Activated CD4-positive, alpha-beta memory T cell treated with anti-CD3 and anti-CD28 coated beads for 36 hours (primary cell): ENCODE measurements around the gene SLC41A3. TPM values are rescaled to one million over a fixed set of nuclear protein-coding genes. Genes with fewer than 3 reads are reported as not detected.
"Not testable (repeated sequence)": the region's sequence is repeated elsewhere in the genome, so short reads cannot be mapped to it uniquely, and the experiment has no call there.

Source experiments
- CTCF ChIA-PET: fragments of 350-600 bp; sonication (Branson Sonifier 250); formaldehyde crosslinking; loops from one replicate; lab custom pipeline; 2021; ENCODE audit warnings: antibody characterized with exemption, inconsistent platforms; lab: Charles Lee
- POLR2A ChIA-PET: fragments of 350-600 bp; sonication (Branson Sonifier 250); formaldehyde crosslinking; loops from one replicate; lab custom pipeline; 2021; ENCODE audit warnings: antibody characterized with exemption; lab: Charles Lee
- DNase-seq: peaks from one replicate; pipeline ENCODE4 v3.0.0-alpha.2; 2020
- H3K27ac Mint-ChIP-seq: one replicate; pipeline ENCODE4 v1.8.0; 2021; ENCODE audit warnings: mixed read lengths
- H3K27me3 Mint-ChIP-seq: one replicate; pipeline ENCODE4 v1.8.0; 2021; ENCODE audit warnings: mixed read lengths
- H3K36me3 Mint-ChIP-seq: one replicate; pipeline ENCODE4 v1.8.0; 2021; ENCODE audit warnings: mixed read lengths
- H3K4me1 Mint-ChIP-seq: one replicate; pipeline ENCODE4 v1.8.0; 2021; ENCODE audit warnings: low read depth, mixed read lengths
- H3K4me3 Mint-ChIP-seq: one replicate; pipeline ENCODE4 v1.8.0; 2021; ENCODE audit warnings: mild to moderate bottlenecking, mixed read lengths
- H3K9me3 Mint-ChIP-seq: one replicate; pipeline ENCODE4 v1.8.0; 2021; ENCODE audit warnings: mixed read lengths
- intact Hi-C: fragments of 100-400 bp; cut with micrococcal nuclease; formaldehyde crosslinking; loops from one replicate; pipeline ENCODE4 v1.15.1; 2023
- total RNA-seq, 2 experiments: library from RNA; stranded (reverse); gene quantifications; one replicate each; pipeline ENCODE4 v1.2.3, GENCODE V29; 2021

Gene SLC41A3
- total RNA-seq, 2 experiments from 2014 or later, result 26.3 to 27.3 TPM

GRCh38 chr3:125975245-125976002, 108.5 kb downstream of the SLC41A3 start:
- H3K9me3 Mint-ChIP-seq, H3K27me3 Mint-ChIP-seq, H3K4me3 Mint-ChIP-seq, intact Hi-C loops, CTCF ChIA-PET, H3K36me3 Mint-ChIP-seq, H3K4me1 Mint-ChIP-seq, H3K27ac Mint-ChIP-seq, DNase-seq, POLR2A ChIA-PET: not testable (repeated sequence)

- intact Hi-C loops, H3K36me3 Mint-ChIP-seq, H3K27ac Mint-ChIP-seq, POLR2A ChIA-PET, H3K4me1 Mint-ChIP-seq, H3K9me3 Mint-ChIP-seq: not testable (repeated sequence)
- CTCF ChIA-PET, result interaction anchor here (0.8 to 1.1 kb wide), 5 partner anchors 8 to 43 kb away, joined by 3 to 4 read pairs (median 4); no protein-coding TSS in a partner anchor
- DNase-seq, result peak; percentile 39
- Mint-ChIP-seq H3K4me3 (peak overlapping the region; percentile 29), H3K27me3 (peaks cover 12% of the 10 kb centered on the region)
Measured at GRCh38 chr3:125971997-125972944, 111.7 kb downstream of the SLC41A3 start.

- CTCF ChIA-PET, POLR2A ChIA-PET, DNase-seq, H3K36me3 Mint-ChIP-seq, intact Hi-C loops, H3K9me3 Mint-ChIP-seq, H3K27ac Mint-ChIP-seq, H3K4me1 Mint-ChIP-seq: not testable (repeated sequence)
- Mint-ChIP-seq H3K4me3 (peak within 1 kb of the TSS; percentile 22), H3K27me3 (peaks cover 12% of the 10 kb centered on the region)
Measured at GRCh38 chr3:125968701-125969592, 115.0 kb downstream of the SLC41A3 start, which contains the start of gene ROPN1B. Gene ROPN1B (plus strand): TSS chr3:125969178. CDS start chr3:125972055, 2,877 bp downstream.

GRCh38 chr3:125968121-125968520, 115.8 kb downstream of the SLC41A3 start:
- POLR2A ChIA-PET, CTCF ChIA-PET, H3K27ac Mint-ChIP-seq, DNase-seq, H3K4me3 Mint-ChIP-seq, H3K4me1 Mint-ChIP-seq, H3K9me3 Mint-ChIP-seq, intact Hi-C loops, H3K36me3 Mint-ChIP-seq: not testable (repeated sequence)
- peaks cover 12% of the 10 kb centered on the region for H3K27me3 Mint-ChIP-seq

- H3K36me3 Mint-ChIP-seq, result no peaks in the 10 kb centered on the region
- H3K27me3 Mint-ChIP-seq, result peaks cover 9% of the 10 kb centered on the region
- H3K4me1 Mint-ChIP-seq, result peaks cover 5% of the 10 kb centered on the region
- DNase-seq, result no peak
- POLR2A ChIA-PET, result no interaction called here
- H3K9me3 Mint-ChIP-seq, result no peaks in the 10 kb centered on the region
- CTCF ChIA-PET, result no interaction called here
- no peak overlapping the region for H3K27ac Mint-ChIP-seq
- intact Hi-C loops, result no loop called here
- no peak overlapping the region for H3K4me3 Mint-ChIP-seq
Measured at GRCh38 chr3:125967156-125967555, 116.8 kb downstream of the SLC41A3 start.

- peaks cover 3% of the 10 kb centered on the region for H3K27me3 Mint-ChIP-seq
- CTCF ChIA-PET, result no interaction called here
- POLR2A ChIA-PET, result no interaction called here
Measured at GRCh38 chr3:125965505-125965904, 118.4 kb downstream of the SLC41A3 start.

GRCh38 chr3:125963834-125964233, 120.1 kb downstream of the SLC41A3 start:
- H3K36me3 Mint-ChIP-seq, H3K27ac Mint-ChIP-seq, H3K4me3 Mint-ChIP-seq, POLR2A ChIA-PET, intact Hi-C loops, H3K4me1 Mint-ChIP-seq, DNase-seq, H3K27me3 Mint-ChIP-seq, CTCF ChIA-PET, H3K9me3 Mint-ChIP-seq: not testable (repeated sequence)

More at GRCh38 chr3:125965505-125965904, 118.4 kb downstream of the SLC41A3 start:
- H3K36me3 Mint-ChIP-seq, result no peaks in the 10 kb centered on the region
- H3K4me1 Mint-ChIP-seq, result peaks cover 1% of the 10 kb centered on the region
- no peak for DNase-seq
- no peaks in the 10 kb centered on the region for H3K9me3 Mint-ChIP-seq
- no peak overlapping the region for H3K4me3 Mint-ChIP-seq
- intact Hi-C loops, result no loop called here
- H3K27ac Mint-ChIP-seq, result no peak overlapping the region

- CTCF ChIA-PET, result no interaction called here
Measured at GRCh38 chr3:125961289-125961589, 122.7 kb downstream of the SLC41A3 start.

GRCh38 chr3:125960456-125961288, 123.3 kb downstream of the SLC41A3 start:
- Mint-ChIP-seq H3K36me3 (peaks cover 2% of the 10 kb centered on the region), H3K27ac (no peak overlapping the region), H3K9me3 (peaks cover 2% of the 10 kb centered on the region), H3K4me1 (no peaks in the 10 kb centered on the region), H3K27me3 (peaks cover 20% of the 10 kb centered on the region), H3K4me3 (no peak overlapping the region)
- CTCF ChIA-PET, result no interaction called here
- POLR2A ChIA-PET, result no interaction called here
- intact Hi-C loops, result no loop called here
- DNase-seq, result no peak

More at GRCh38 chr3:125961289-125961589, 122.7 kb downstream of the SLC41A3 start:
- Mint-ChIP-seq H3K36me3 (peaks cover 2% of the 10 kb centered on the region), H3K9me3 (peaks cover 2% of the 10 kb centered on the region), H3K4me3 (no peak overlapping the region), H3K4me1 (no peaks in the 10 kb centered on the region), H3K27me3 (peaks cover 16% of the 10 kb centered on the region), H3K27ac (no peak overlapping the region)
- POLR2A ChIA-PET, result no interaction called here
- intact Hi-C loops, result no loop called here
- DNase-seq, result no peak

- intact Hi-C loops, result no loop called here
- Mint-ChIP-seq H3K4me3 (no peak overlapping the region), H3K9me3 (peaks cover 2% of the 10 kb centered on the region), H3K27me3 (peaks cover 22% of the 10 kb centered on the region), H3K36me3 (peaks cover 2% of the 10 kb centered on the region), H3K4me1 (no peaks in the 10 kb centered on the region), H3K27ac (no peak overlapping the region)
- DNase-seq, result no peak
- ChIA-PET POLR2A (no interaction called here), CTCF (no interaction called here)
Measured at GRCh38 chr3:125960066-125960424, 123.9 kb downstream of the SLC41A3 start.

GRCh38 chr3:125959317-125960065, 124.4 kb downstream of the SLC41A3 start:
- intact Hi-C loops, result no loop called here
- POLR2A ChIA-PET, result no interaction called here
- Mint-ChIP-seq H3K9me3 (peaks cover 2% of the 10 kb centered on the region), H3K4me3 (no peak overlapping the region), H3K4me1 (no peaks in the 10 kb centered on the region), H3K27me3 (peaks cover 23% of the 10 kb centered on the region), H3K36me3 (peaks cover 2% of the 10 kb centered on the region), H3K27ac (no peak overlapping the region)
- no peak for DNase-seq
- CTCF ChIA-PET, result no interaction called here
